Measurements from ENCODE around the gene TICAM1. TPM values are rescaled to one million over a fixed set of nuclear protein-coding genes. Genes with fewer than 3 reads are reported as not detected.
A peak's percentile ranks its signal among the peaks of the same experiment; 100 is the strongest.
"Not testable (repeated sequence)": the region's sequence is repeated elsewhere in the genome, so short reads cannot be mapped to it uniquely, and the experiment has no call there.

Gene TICAM1
- total RNA-seq, 2 experiments from 2014 or later = 14.7 to 15.0 TPM

- ChIA-PET CTCF (interaction anchor here (0.9 to 1.6 kb wide), 6 partner anchors 17 to 1012 kb away, joined by 3 to 52 read pairs (median 8); partner anchors contain the start of genes CATSPERD, LONP1 and NRTN), POLR2A (interaction anchor here (0.6 to 2.6 kb wide), 9 partner anchors 68 to 1112 kb away, joined by 3 to 83 read pairs (median 8); partner anchors contain the start of genes CATSPERD, CHAF1A, DPP9 and KDM4B)
- Mint-ChIP-seq H3K4me3 (peak overlapping the region; percentile 88), H3K27ac (peak overlapping the region; percentile 62), H3K36me3 (ENCODE audit: low read depth) (peaks cover 39% of the 10 kb centered on the region), H3K4me1 (ENCODE audit: low read depth) (peaks cover 31% of the 10 kb centered on the region)
- H3K27me3 ChIP-seq (ENCODE audit: control insufficient read depth in 1 of 2, insufficient read depth in 2 of 2, low read length in 2 of 2); ATAC-seq (ENCODE audit: poor library complexity); H3K27me3 Mint-ChIP-seq; H3K9me3 ChIP-seq (ENCODE audit: control insufficient read depth in 1 of 2, insufficient read depth in 1 of 2, low read length in 2 of 2); H3K9me3 Mint-ChIP-seq: not testable (repeated sequence)
- H3K4me3 ChIP-seq (ENCODE audit: low read length) = peak overlapping the region; percentile 76
- peak in 1 of 14 experiments; percentile 55 for DNase-seq
- H3K4me1 ChIP-seq (ENCODE audit: insufficient read depth, low read length) = peaks cover 40% of the 10 kb centered on the region
- H3K36me3 ChIP-seq (ENCODE audit: insufficient read depth, low read length) = peaks cover 38% of the 10 kb centered on the region
- H3K27ac ChIP-seq (ENCODE audit: low read depth in 1 of 2, low read length in 2 of 2) = peak overlapping the region; percentile 83 to 87
- intact Hi-C loops (cut with DNase I, micrococcal nuclease) = loop anchor here in 1 of 2 experiments (10.0 kb wide), 3 partner anchors 317 to 893 kb away; partner anchors contain the start of genes CHAF1A, HDGFL2, HSD11B1L and MICOS13
Measured at GRCh38 chr19:4792019-4792865, 39.3 kb downstream of the TICAM1 start.

- POLR2A ChIA-PET = interaction anchor here (0.6 to 2.6 kb wide), 25 partner anchors 9 to 1113 kb away, joined by 3 to 83 read pairs (median 5); partner anchors contain the start of genes CATSPERD, CHAF1A, DPP9 and HDGFL2
- Histone ChIP-seq H3K4me1 (ENCODE audit: insufficient read depth, low read length) (peaks cover 40% of the 10 kb centered on the region), H3K9me3 (ENCODE audit: control insufficient read depth in 1 of 2, insufficient read depth in 1 of 2, low read length in 2 of 2) (peaks cover 0 to 4% of the 10 kb centered on the region in 2 experiments), H3K27me3 (ENCODE audit: control insufficient read depth in 1 of 2, insufficient read depth in 2 of 2, low read length in 2 of 2) (no peaks in the 10 kb centered on the region), H3K36me3 (ENCODE audit: insufficient read depth, low read length) (peaks cover 31% of the 10 kb centered on the region), H3K4me3 (ENCODE audit: low read length) (peak within 1 kb of the TSS; percentile 76), H3K27ac (ENCODE audit: low read depth in 1 of 2, low read length in 2 of 2) (peak within 1 kb of the TSS; percentile 83 to 87)
- peak; percentile 95 to 100 (median 97) for DNase-seq
- H3K27me3 Mint-ChIP-seq = no peaks in the 10 kb centered on the region
- H3K36me3 Mint-ChIP-seq (ENCODE audit: low read depth) = peaks cover 33% of the 10 kb centered on the region
- peak within 1 kb of the TSS; percentile 88 for H3K4me3 Mint-ChIP-seq
- peak; percentile 99 for TF ChIP-seq CTCF (IDR thresholded peaks at IDR 0.05)
- CTCF ChIA-PET = interaction anchor here (0.6 to 1.6 kb wide), 23 partner anchors 8 to 1013 kb away, joined by 3 to 52 read pairs (median 5); partner anchors contain the start of genes CATSPERD, DPP9, KDM4B and LONP1
- H3K27ac Mint-ChIP-seq = peak within 1 kb of the TSS; percentile 62
- H3K9me3 Mint-ChIP-seq = no peaks in the 10 kb centered on the region
- H3K4me1 Mint-ChIP-seq (ENCODE audit: low read depth) = peaks cover 26% of the 10 kb centered on the region
- intact Hi-C loops (cut with DNase I, micrococcal nuclease) = loop anchor here (1.0 to 10.0 kb wide), 9 partner anchors 24 to 893 kb away; partner anchors contain the start of genes CHAF1A (in 1 of the 2), DPP9 (in 1 of the 2), HDGFL2 (in 1 of the 2) and HSD11B1L (in 1 of the 2)
- peak; percentile 93 for ATAC-seq (ENCODE audit: poor library complexity)
Measured at GRCh38 chr19:4791183-4792018, 40.1 kb downstream of the TICAM1 start, which contains the start of gene FEM1A. Gene FEM1A, plus strand, starts transcription at chr19:4791734. Its CDS starts 121 bp downstream, at chr19:4791855.

- CTCF ChIA-PET, DNase-seq: not testable (repeated sequence)
- H3K27me3 Mint-ChIP-seq = peaks cover 18% of the 10 kb centered on the region
Measured at GRCh38 chr19:4786412-4787016, 45.0 kb downstream of the TICAM1 start.

More at GRCh38 chr19:4786412-4787016, 45.0 kb downstream of the TICAM1 start:
- intact Hi-C loops (cut with DNase I, micrococcal nuclease); H3K9me3 Mint-ChIP-seq; H3K36me3 Mint-ChIP-seq (ENCODE audit: low read depth); H3K27ac Mint-ChIP-seq; H3K4me3 Mint-ChIP-seq; H3K27me3 ChIP-seq (ENCODE audit: control insufficient read depth in 1 of 2, insufficient read depth in 2 of 2, low read length in 2 of 2); H3K4me1 Mint-ChIP-seq (ENCODE audit: low read depth); H3K4me3 ChIP-seq (ENCODE audit: low read length); H3K36me3 ChIP-seq (ENCODE audit: insufficient read depth, low read length); H3K4me1 ChIP-seq (ENCODE audit: insufficient read depth, low read length); H3K9me3 ChIP-seq (ENCODE audit: control insufficient read depth in 1 of 2, insufficient read depth in 1 of 2, low read length in 2 of 2); H3K27ac ChIP-seq (ENCODE audit: low read depth in 1 of 2, low read length in 2 of 2); POLR2A ChIA-PET; ATAC-seq (ENCODE audit: poor library complexity): not testable (repeated sequence)
